HG03521 (cell line): ENCODE data around the gene STOML3.
"Not testable (repeated sequence)": the region's sequence is repeated elsewhere in the genome, so short reads cannot be mapped to it uniquely, and the experiment has no call there.

Experiments
- ATAC-seq: cut with Tn5 transposase; IDR thresholded peaks from one replicate; pipeline ENCODE4 v1.9.1; 2021; ENCODE audit warnings: mild to moderate bottlenecking, moderate library complexity; ENCODE audit not compliant: unreplicated experiment

The STOML3 gene, protein sequence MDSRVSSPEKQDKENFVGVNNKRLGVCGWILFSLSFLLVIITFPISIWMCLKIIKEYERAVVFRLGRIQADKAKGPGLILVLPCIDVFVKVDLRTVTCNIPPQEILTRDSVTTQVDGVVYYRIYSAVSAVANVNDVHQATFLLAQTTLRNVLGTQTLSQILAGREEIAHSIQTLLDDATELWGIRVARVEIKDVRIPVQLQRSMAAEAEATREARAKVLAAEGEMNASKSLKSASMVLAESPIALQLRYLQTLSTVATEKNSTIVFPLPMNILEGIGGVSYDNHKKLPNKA

DNA sequence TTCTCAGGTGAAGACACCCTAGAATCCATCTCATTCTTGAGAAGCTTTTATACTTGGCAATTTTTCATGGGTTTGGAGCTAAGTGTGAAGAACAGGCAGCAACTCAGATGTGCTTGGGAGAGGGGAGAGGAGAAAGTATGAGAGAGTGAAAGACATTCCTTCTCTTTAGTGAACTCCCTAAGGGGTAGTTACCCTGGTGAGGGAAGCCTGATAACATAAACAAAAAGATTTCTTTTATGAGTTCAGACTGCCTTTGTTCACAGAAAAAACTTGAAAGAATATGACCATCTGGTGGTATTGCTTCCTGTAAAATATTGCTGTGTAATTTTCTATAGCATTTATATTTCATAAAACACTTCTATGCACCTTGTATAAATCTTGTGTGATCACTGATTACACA, at the start of gene STOML3:
TSS of gene STOML3 (minus strand) at position 139 of the 400 bp plus-strand sequence. CDS start at position 29, 110 bp downstream.
- no peak for ATAC-seq

DNA sequence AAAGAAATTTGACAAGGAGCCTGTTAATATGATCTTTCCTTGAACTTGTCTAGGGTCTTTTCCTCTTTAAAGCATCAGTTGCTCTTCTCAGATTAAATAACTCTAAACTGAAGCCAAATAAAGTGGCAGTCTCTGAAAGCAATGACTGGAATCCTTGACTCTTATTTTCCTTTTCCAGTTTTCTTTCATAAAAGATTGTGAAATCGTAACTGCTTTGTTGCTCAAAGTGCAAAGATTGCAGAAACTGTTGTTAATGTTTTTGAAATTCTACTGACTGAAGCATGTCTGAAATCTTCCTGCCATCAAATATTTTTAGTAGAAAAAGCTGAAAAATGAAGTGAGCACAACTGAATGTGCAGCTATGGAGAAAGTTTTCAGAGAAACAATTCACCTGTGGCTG, 49.6 kb upstream of the STOML3 start:
- ATAC-seq: no peak

DNA sequence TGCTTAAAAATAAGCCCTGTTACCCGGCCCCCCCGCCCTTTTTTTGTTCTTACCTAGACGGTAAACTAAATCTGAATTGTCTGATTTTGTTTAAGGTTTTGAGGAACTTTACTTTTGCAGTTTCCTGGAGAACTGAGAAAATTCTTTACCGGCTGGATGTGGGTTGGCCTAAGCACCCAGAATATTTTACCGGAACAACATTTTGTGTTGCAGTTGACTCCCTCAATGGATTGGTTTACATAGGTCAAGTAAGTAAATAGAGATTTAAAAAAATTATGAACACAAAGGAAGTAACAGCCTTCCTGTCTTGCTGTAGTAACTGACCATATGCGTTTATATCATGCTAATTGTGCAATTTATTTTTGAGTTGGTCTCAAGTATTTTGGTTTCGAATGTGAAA, 48.4 kb upstream of the STOML3 start:
- no peak for ATAC-seq

DNA sequence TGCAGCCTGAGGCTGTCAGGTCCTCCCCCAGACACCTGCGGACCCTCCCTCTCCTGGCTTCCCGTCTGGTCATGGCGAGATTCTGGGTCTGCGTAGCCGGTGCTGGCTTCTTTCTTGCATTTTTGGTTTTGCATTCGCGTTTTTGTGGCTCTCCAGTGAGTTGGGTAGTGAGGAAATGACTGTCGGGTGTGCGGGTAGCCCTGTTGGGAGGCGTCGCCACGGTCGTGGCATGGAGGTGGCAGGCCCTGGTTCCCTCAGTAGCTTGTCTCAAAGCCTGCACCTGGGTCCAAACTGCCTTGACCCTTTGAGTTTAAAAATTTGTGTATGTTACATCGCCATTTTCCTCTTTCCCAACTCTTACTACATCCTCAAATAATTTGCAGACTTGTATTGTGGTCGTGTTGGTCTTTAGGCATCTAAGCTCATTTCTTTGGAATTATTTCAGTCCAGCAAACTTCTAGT, 48.0 kb upstream of the STOML3 start:
- ATAC-seq: peak; percentile 34

DNA sequence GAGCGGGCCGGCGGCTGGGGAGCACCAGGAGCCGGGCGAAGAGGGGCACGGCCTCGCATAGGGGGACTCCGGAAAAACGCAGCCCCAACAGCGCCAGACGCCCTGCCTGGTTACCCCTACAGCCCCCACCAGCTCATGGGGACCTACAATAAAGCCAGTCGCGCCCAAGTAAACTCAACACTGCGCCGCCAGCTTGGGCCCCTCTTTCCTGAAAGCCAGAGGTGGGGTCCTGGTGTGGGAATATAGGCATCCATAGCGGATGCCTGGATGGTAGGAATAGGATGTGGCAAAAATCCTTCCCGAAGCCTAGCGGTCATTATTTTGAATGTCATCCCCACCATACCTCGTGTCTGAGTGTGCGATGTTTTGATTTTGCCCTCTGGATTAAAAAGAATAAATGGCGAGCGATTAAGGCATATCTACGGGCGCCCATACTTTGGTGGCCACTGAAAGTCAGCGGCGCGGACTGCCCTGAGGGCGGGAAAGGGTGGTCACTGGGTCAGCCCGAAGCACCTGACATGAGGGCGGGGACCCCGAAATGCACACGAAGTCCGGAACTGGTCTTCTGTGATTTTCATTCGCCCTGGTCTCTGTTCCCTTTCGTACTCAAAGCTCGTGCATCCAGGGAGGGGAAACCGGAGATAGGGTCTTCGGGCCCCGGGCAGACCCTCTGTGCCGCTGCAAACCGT, 47.4 kb upstream of the STOML3 start, which contains the start of the genes NHLRC3 and PROSER1:
TSS of gene NHLRC3 (plus strand) at position 577 of the 689 bp plus-strand sequence. CDS start 184 bp downstream, outside the sequence.
TSS of gene PROSER1 (minus strand) at position 210 of the 689 bp plus-strand sequence. CDS start 847 bp downstream, outside the sequence.
- ATAC-seq: peak; percentile 66

DNA sequence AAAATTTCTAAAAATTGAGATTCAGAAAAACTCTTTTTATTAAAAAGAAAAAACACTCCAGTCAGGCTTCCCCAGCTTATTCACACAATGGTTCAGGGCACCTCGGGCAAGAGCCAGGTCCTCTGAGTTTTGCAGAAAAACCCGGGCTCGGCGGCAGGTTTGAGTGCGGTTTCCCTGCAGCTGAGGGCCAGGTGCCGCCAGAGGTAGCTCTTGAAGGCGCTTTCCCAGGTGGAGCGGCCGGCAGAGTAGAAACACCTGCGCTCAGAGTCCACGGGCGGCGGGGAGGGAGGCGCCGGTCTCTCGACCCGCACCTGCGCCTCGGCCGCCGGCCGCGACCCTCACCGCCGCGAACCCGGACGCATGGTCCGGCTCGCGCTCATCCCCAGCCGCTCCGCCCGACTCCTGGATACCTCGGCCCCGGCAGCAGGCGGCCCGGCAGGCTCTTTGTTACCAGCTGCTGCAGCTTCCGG, 46.8 kb upstream of the STOML3 start:
- peak; percentile 27 for ATAC-seq

DNA sequence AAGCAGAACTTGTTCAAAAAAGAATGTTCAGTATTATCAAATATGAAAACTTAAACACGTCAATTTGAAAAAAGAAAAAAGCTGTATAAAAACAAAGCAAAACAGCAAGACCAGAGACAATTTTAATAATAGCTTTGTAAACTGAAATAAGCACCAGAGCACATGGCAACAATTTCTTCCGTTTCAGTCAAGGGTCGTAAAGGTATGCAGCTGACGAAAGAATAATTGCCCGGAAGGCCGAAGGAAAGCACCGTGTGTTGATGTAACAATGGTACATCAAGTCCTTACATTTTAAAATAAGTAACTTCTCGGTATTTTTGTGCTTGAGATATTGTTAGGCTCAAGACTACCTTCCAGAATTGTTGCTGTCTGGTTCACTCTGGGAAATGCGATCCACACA, 45.6 kb upstream of the STOML3 start:
- ATAC-seq: no peak

DNA sequence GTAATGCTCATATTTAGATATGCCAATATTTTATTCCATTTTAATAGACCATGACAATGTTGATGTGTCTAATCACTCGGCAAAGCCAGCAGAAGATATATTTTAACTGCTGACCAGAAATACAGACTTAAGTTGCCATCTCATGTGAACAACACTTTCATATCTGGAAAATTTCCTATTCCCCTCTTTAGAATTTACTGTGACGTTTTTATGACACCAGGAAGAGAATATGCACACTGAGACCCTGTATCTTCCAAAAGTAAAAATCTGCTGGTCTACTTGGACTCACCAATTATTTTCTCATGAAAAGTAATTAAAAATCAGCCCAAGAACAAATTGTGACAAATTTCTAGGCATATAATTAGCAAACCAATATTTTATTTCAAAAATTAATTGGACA, 45.2 kb upstream of the STOML3 start:
- no peak for ATAC-seq

DNA sequence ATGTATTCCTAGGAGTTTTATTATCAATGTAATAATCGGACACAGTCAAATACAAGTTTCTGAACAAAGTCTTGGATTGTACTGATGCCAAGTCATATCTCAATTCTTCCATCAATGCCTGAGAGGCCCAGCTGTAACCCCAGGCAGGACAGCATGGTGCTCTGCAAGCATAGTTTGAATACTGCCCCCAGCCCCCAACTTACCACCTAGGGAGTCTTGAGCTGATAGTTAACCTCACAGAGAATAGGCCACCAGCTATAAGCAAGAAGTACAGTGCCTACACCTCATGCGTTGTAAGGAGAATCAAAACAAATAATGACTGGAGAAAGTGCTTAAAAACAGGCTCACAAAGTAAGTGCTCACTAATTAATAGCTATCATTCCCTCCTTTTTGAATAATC, 44.6 kb upstream of the STOML3 start:
- no peak for ATAC-seq

DNA sequence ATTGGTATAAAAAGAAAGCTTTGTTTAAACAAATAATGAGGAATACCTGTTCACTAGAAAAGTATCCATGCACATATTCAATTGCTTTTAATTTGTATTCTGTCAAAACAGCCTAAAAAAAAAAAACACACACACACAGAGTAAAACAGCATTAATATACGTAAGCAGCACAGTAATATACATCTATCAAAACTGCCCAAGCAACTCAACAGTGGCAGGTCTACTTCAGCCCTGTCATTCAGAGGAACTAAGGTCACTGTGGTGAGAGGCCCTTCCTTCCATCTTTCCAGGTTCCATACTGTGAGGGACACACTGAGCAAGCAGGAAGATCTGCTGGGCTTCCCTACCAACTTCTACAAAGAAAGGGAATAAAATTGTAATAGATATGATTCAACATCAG, 43.5 kb upstream of the STOML3 start:
- no peak for ATAC-seq

DNA sequence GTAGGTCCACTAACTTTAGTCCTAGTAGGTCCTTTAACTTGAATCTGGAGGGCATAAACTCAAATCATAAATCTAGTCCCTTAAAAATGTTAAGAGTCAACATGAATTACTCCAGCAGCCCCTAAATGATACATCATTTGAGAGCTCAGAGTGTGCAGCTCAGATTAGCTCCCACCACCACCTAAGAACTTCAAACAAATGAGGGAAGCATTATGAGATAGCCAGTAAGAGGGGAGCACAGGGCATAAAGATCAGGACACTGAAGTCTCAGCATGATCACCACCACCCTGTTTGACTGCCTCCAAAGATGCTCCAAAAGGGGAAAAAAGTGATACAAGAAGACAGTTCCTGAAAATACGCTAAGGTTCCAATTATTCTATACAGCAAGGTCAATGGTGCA, 41.5 kb upstream of the STOML3 start:
- no peak for ATAC-seq

DNA sequence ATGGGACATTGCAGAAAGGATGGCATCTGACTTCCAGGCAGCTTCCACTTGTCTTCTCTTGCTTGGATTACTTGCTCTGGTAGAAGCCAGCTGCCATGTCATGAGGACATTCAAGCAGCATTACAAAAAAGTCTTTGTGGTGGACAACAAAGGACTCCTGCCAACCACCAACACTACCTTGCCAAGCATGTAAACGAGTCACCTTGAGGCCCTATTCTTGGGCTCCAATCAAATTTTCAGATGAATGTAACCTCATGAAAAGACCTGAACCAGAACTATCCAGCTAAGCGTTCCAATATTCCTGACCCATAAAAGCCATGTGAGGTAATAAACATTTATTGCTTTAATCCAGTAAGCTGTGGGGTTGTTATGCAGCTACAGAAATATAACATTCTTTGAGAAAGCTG, 34.8 kb upstream of the STOML3 start:
- no peak for ATAC-seq

DNA sequence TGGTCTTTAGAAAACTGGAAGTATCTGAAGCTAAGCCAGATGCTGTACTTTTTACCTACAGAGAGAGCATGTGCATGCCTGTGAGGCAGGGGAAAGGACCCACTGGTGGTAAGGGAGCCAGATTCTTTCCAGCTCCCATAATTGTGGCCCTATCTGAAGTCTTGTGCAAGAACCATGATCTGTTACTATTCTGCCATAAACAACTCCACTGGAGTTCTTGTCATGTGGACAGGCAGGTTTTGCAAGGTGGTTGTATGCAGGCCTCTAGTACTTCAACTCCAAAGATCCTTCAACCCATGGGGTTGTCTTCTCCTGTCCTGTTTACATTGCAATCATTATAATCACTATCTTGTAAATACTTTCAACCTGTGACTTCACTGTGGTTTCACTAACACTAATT, 33.1 kb upstream of the STOML3 start:
- ATAC-seq: no peak

DNA sequence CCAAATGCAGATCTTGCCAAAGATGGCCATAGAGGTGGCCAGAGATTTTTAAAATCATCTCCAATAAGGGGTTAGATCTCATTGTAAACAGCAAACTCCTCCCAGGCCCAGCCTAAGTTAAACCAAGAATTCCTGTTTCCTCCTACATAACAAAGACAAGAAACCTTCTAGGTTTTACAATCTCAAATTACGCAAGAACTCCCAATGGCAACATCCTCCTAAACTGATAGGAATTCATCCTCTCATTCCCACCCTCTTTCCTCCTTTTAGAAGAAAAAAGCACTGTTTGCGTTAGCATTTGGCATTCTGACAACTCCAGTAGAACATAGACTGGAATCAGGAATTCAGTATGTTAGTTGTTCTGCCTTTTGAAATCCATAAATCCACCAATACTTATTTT, 32.7 kb upstream of the STOML3 start:
- no peak for ATAC-seq

DNA sequence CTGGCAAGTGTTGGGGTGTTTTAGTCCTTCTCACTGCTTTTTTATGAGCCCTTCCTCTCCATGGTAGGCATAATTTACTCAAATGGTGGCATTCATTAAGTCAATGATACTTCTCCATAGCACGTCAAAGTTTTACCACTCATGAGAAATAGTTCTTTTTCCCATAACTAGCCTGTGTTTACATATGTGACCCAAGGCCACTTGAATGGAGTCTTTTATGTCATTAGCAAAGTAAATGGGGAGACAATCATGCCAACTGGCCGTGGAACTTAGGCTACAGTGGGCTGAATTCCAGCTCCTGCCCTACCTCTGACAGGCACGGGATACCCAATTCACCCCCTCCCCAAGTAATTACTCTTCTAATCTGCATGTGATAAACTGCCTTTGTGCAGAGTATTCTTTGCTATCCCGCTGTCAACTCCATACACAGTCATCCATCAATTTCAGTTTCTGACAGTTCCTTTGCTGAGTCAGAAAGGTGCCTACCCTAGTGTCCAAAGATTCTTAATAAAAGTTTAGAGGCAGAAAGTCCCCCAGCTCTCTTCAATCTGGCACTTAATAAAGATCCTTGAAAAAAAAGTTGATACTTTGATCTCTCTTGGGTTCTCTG, 30.3 kb upstream of the STOML3 start:
- ATAC-seq: no peak

DNA sequence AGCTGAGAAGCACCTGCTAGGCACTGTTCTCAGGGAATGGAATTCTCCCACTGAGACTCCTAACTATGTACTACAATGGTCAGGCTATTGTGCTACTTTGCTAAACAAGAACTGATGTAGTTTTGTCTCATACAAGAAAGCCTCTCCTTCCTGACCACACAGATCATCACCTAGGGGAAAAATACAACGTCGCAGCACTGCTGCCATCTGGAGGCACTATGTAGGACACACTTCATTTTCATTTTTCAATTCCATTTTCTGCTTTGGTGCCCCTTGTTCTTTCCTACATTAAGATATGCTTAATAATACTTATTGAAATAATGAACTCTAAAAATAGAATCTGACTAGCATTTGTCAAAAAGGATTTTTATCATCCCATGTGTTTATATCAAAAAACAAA, 26.2 kb upstream of the STOML3 start:
- peak; percentile 74 for ATAC-seq

DNA sequence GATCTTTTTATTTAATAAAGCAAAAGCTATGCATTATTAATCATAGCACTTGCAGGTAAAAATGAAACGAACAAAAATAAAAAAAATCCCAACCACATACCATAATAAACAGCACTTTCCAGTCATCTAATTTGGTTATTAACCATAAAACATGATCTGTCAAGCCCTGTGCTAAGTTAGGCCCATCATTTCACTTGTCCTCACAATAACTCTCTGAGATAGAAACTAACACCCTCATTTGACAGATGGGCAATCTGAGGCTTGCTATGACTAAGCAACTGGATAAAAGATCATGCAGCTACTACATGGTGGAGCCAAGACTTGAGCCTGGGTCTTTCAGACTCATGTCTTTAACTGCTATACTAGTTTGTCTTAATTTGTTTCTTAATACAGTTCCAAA, 25.5 kb upstream of the STOML3 start:
- peak; percentile 69 for ATAC-seq

DNA sequence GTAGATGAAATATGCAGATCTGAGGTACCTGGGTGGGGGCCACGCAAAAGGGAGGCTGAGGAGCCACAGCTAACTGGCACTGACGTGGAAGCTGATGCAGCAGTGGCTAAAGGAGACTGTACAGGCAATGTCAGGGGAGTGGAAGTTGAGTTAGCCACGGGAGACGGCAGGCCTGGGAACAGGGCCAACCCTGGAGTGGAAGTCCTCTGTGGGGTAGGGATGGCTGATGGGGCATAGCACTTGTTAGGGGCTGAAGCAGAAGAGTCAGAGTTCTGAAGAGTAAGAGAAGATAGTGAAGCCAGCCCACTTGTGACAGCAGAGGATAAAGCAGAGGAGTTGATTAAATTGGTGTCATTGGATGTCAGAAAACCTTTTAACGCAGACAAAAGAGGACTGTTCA, 22.8 kb upstream of the STOML3 start:
- no peak for ATAC-seq

DNA sequence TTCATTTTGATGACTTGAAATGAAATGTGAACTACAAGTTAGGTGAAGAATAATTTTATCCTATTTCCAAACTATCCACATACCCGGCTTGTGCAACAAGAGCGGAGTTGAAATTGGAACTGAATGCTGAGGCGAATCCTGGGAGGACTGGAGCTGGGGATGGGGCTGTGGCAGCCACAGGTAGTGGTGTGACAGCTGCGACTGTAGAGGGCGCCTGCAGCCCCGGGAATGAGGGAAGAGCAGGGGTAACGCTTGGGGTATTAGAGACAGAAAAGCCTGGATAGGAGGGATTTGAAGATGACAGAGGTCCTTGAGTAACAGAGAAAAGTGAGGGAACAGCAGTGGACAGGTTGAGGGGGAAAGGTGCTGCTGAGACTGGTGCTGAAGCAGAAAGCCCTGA, 22.0 kb upstream of the STOML3 start:
- ATAC-seq: no peak

DNA sequence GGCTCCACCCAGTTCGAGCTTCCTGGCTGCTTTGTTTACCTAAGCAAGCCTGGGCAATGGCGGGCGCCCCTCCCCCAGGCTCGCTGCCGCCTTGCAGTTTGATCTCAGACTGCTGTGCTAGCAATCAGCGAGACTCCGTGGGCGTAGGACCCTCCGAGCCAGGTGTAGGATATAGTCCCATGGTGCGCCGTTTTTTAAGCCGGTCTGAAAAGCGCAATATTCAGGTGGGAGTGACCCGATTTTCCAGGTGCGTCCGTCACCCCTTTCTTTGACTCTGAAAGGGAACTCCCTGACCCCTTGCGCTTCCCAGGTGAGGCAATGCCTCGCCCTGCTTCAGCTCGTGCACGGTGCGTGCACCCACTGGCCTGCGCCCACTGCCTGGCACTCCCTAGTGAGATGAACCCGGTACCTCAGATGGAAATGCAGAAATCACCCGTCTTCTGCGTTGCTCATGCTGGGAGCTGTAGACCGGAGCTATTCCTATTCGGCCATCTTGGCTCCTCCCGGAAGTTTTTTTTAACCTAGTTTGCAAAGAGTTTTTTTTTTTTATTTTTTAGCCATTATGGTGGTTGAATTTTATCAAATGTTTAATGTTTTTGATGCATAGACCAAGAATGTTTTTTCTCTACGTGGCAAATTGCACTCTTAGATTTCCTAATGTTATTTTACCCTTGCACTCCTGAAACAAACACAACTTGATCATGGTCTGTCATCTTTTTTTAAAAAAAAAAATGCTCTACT, 15.9 kb upstream of the STOML3 start:
- ATAC-seq: not testable (repeated sequence)

DNA sequence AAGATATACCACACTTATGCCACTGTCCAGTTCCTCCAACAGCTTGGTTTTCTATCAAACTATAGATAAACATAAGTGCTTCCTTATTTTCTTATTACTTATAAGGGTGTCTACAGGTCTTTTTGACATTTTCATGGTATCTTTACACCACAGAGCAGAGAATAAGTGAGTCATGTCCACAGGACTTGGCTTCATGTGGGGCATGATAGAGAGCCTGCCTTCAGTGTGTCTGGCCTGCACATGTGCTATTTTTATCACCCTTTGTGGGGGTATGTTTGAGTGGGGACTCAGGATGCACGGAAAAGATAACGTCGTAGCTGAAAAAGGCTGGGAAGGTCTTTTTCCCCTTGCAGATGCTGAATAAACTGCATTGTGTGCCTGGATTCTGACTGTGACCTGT, 8.1 kb upstream of the STOML3 start:
- ATAC-seq: no peak
